ENCODE measurements around the gene STYX.
"Not testable (repeated sequence)": the region's sequence is repeated elsewhere in the genome, so short reads cannot be mapped to it uniquely, and the experiment has no call there.

The STYX gene

DNA sequence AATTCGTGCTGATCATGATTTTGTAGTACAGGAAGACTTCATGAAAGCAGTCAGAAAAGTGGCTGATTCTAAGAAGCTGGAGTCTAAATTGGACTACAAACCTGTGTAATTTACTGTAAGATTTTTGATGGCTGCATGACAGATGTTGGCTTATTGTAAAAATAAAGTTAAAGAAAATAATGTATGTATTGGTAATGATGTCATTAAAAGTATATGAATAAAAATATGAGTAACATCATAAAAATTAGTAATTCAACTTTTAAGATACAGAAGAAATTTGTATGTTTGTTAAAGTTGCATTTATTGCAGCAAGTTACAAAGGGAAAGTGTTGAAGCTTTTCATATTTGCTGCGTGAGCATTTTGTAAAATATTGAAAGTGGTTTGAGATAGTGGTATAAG, 2.5 kb upstream of the STYX start:
- DNase-seq (ENCODE audit: low spot score) = not testable (repeated sequence)

DNA sequence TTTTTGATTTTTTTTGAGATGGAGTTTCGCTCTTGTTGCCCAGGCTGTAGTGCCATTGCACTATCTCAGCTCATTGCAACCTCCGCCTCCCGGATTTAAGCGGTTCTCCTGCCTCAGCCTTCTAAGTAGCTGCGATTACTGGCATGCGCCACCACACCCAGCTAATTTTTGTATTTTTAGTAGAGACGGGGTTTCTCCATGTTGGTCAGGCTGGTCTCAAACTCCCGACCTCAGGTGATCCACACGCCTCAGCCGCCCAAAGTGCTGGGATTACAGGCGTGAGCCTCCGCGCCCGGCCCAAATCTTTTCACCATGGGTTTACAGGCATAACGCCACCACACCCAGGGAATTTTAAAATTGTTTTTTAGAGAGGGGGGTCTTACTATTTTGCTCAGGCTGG, 931 bp upstream of the STYX start:
- not testable (repeated sequence) for DNase-seq (ENCODE audit: low spot score)

DNA sequence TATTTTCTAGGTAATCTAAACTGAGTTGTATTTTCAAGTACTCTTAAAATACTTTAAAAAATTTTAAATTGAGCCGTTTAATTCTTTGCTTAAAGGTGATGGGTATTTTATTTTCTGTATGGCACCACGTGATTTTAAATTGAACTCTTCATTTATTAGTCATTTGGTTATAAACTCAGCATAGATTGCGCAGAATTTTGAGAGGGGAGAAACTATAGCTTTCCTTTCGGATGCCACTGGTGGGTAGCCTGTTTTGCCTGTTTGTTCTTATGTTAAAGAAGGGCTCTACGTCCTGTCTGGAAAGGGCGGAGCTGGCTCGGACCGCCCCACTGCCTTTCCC, 411 bp upstream of the STYX start:
- no peak for DNase-seq (ENCODE audit: low spot score)

DNA sequence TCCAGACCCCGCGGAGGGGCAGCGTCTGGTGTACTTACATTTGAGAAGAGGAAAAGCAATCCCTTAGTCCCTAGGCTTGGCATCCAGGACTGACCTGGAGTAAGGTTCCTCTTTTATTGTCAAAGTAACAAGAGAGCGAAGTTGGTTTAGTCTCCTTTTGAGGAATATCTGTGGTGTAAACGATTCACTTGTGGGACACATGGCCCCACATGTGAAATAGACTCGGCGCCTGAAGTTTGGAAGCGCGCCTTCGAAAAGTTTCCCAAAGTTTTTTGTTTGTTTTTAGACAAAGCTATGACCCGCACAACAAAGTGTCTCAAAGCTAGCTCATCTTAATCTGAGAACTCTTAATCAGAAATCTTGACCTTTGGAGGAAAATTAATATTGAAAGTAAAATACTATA, 744 bp downstream of the STYX start:
- no peak for DNase-seq (ENCODE audit: low spot score)

DNA sequence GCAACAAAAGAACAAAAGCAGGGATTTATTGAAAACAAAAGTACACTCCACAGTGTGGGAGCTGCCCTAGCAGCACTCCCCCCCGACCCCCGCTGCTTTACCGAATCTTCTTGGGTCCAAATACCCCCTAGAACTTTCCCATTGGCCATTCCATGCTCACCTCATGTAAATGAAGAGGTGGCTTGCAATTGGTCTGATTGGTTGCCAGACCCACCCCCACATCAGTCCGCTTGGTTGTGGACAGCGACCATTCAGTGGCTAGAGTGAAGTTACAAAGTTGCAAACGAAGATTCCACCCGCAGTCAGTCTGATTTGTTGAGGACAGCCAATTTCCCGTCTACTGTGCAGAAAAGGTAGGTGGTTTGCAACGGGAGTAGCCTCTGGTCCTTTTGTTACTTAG, 3.9 kb downstream of the STYX start:
- no peak for DNase-seq (ENCODE audit: low spot score)

DNA sequence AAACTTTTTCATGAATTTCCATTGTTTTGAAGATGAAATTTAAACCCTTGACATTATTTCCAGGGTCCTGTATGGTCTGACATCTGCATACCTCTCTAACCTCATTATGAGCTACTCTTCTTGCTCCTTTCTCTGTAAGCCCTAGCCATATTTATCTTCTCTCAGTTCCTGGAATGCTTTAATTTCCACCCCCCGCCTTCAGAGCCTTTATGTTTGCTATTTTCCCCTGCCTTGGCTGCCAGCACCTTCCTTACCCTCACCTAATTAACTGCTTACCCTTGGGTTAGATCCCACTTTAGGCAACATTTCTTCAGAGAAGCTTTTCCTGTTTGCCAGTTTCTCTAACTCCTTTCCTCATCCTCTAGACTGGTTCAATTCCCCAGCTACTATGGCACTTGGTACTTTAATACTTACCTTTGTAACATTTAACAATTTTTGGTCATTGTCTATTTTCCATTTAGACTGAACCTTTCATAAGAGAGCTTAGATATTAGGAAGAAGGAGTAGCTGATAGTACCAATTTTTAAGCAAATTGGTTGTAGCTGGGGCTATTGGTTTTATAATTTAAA, 6.0 kb downstream of the STYX start:
- no peak for DNase-seq (ENCODE audit: low spot score)

DNA sequence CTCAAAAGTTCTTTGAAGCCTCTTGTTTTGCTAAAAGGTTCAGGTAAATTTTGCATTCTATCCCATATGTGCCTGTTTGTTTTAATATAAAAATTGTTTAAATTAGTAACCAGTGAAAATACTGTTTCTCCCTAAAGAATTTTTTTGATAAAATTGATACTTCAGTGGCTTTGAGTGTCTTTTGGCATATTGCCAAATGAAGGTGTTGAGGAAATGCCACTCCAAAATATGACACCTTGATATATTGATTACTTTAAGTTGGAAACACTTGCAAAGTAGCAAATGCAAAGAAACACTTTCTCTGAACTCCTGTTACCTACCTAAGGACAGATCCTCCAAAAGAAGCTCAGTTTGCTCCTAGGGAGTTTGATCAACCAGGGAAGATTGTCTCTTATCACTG, 8.4 kb downstream of the STYX start:
- no peak for DNase-seq (ENCODE audit: low spot score)

DNA sequence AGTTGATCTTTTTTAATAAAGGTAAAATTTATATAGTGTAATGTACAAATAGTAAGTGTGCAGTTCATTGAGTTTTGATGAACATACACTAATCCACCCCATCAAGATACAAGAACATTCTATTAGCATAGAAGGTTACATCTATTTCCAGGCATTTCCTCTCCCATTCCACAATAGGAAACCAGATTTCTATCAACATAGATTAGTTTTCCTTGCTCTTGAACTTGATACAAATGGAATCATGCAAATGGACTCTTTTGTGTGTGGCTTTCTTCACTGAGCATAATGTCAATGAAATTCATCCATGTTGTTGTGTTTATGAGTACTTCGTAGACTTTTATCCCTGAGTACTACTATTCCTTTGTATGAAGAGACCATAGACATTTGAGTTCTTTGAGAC, 10.8 kb downstream of the STYX start:
- DNase-seq (ENCODE audit: low spot score) = no peak

DNA sequence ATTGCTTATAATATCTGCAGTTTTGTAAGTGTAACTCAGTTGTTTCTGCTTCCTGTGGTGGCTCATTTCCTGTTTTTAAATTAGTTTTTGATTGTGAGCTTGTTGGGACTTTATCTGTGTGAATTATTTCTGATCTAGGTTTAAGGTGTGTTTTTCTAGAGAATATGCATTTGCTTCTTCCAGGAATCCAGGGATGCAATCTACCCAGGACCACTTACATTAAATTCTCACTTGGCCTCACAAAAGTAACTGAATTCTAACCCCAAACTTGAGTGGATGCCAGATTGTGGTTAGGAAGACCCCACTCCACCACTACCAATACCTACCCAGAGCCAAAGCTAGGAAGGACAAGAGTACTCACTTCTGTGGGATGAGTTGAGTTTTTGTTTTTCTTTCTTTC, 11.9 kb downstream of the STYX start:
- DNase-seq (ENCODE audit: low spot score) = no peak

DNA sequence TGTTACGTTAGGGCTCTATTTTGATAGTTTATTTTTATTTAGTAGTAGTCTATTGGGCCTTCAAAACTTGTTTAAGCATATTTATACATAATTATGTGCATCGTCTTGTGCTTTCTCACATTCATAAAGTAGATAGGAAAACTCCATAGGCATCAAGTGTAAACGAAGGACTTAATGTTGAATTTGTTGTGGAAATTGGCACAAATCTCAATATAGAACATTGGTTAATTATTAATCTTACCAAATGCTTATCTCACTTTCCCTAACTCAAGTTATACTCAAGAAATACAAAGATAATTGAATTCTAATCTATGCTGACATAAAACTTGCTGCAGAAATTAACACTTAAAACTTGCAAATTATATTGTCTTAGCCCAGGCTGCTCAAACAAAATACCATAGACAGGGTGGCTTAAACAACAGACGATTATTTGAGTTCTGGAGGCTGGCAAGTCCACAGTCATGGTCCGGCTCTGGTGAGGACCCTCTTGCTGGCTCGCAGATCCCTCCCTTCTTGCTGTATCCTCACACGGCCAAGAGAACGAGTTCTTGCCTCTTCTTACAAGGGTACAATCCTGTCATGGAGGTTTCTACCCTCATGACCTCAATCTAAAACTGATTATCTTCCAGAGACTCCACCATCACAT, 18.8 kb downstream of the STYX start:
- no peak for DNase-seq (ENCODE audit: low spot score)

DNA sequence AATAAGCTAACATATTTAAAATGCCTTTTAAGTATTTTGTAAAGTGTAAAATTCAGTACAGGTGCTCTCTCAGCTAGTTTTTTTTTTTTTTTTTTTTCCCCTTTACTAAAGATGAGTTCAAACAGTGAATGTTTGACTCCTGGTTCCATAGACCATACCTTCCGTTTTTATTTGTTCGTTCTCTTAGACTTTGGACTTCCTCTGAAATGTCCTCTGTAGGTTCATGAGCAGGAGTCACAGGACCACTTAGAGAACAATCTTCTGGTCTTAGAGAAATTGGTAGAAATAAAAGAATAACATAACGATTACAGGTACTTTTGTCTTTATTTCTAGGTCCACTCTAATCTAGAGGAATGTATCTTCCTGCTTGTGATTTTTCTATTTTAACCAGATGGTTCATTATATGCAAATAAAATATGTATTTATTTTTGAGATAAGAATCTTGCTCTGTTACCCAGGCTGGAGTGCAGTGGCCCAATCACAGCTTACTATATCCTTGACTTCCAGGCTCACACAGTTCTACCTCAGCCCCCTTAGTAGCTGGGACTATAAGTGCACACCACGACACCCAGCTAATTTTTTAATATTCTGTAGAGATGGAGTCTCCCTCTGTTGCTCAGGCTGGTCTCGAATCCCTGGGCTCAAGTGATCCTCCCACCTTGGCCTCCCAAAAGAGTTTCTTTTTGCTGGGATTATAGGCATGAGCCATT, 25.8 kb downstream of the STYX start:
- no peak for DNase-seq (ENCODE audit: low spot score)

DNA sequence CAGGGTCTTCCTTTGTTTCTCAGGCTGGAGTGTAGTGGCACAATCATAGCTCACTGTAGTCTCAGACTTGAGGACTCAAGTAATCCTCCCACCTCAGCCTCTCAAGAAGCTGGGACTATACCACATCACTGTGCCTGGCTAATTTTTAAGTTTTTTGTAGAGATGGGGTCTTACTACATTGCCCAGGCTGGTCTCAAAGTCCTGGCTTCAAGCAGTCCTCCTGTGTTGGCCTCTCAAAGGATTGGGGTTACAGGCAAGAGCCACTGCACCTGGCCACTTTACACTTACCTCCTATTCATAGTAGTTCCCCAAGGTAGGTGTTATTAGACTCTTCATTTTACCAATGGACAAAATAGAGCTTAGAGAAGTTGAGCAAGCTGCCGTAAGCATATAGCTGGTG, 29.2 kb downstream of the STYX start:
- no peak for DNase-seq (ENCODE audit: low spot score)

DNA sequence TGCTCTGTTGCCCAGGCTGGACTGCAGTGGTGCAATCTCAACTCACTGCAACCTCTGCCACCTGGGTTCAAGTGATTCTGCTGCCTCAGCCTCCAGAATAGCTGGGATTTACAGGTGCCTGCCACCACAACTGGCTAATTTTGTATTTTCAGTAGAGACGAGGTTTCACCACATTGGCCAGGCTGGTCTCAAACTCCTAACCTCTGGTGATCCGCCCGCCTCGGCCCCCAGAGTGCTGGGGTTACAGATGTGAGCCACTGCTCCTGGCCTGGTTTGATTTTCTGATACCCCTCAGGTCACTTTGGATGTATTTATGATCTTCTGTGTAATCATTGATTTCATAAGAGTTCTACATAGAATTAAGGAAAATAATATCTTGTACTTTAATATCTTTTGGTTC, 33.0 kb downstream of the STYX start:
- DNase-seq (ENCODE audit: low spot score) = not testable (repeated sequence)

DNA sequence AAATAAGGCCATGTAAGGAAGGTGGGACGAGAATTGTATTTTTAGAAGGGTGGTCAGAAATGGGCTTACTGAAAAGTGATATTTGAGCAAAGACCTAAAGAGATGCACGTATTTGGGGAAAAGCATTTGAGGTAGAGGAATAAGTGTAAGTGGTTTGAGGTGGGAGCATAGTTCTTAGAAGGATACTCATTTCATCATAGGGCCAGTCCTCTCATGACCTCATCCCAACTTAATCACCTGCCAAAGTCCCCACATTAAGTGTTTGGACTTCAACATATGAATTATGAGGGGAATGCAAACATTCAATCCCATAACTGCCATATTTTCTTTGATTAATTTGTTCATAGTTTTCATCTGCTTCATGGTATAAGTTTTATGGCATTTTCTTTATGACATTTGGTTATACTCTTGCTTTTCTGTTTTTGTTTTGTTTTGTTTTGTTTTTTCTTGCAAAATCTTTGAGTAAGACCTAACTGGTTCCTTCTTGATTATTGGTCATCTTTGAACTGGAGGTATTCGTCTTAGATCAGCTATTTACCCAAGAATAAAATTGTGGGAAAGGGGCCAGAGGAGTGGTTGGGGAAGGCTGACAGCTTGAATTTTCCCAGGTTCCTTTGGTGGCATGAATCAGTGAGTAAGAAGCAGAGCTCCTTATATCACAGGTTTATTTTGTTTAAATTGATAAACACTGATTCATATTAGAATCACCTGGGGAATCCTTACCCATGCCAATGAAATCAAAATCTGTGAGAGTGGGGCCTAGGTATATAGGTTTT, 37.3 kb downstream of the STYX start:
- DNase-seq (ENCODE audit: low spot score) = no peak

DNA sequence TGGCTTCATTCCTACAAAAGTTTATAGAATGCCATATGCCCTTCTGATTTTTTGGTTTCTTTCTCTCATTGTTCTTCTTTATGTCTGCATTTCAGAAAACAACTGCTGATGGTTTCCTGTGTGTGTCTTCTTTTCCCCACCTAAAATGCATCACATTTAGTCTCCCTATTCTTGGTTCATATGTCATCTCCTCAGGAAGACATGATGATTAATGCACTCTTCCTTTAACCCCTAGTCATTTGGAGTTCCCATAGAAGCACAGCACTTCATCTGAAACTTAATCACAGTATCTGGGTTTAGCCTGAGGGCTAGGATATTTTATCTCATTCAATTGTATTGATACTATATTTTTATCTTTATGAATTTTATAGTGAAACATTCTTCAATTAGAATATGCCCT, 39.9 kb downstream of the STYX start:
- DNase-seq (ENCODE audit: low spot score) = no peak

DNA sequence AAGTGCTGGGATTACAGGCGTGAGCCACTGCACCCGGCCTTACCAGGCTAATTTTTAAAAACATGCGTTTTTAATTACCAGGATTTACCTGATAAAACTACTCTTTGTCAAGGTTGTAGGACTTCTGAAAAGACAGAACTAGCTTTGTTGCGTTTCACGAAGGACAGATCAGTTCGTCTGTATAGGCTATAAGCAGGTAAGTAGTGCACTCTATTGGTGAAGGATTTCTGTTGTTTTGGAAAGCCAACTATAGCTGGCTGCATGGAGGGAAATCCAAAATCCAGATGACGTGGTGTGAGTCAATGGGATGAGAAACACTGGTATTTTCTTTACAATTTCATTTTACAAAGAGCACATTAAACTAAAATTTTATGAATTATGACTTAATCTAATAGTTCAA, 46.9 kb downstream of the STYX start:
- no peak for DNase-seq (ENCODE audit: low spot score)

DNA sequence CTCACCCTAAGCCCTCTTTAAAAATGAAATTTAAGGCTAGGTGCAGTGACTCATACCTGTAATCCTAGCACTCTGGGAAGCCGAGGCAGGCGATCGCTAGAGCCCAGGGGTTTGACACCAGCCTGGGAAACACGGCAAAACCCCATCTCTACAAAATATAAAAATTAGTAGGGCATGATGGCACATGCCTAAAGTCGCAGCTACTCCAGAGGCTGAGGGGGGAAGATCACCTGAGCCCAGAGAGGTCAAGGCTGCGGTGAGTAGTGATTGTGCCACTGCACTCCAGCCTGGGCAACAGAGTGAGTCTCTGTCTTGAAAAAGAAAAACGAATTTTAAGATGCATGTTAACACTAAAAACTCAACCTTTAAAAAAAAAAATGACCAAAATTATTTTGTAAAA, 48.7 kb downstream of the STYX start:
- DNase-seq (ENCODE audit: low spot score) = no peak

DNA sequence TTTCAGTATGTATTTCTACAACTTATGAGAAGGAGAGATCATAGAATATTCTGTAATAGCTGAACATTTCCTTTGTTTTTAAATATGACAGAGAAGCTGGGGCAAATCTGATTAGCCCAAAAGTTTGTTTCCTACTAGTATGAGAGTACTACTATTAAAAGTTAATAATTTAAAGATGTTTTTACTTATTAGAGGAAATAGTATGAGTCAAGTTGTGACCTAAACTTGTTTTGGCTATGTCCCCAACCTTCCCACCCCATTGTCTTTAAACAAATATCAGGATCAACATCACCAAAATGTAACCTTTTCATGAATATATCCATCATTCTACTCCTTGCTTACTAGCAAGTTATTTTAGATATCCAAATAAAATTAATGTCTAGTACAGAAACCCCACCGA, 50.9 kb downstream of the STYX start:
- no peak for DNase-seq (ENCODE audit: low spot score)

DNA sequence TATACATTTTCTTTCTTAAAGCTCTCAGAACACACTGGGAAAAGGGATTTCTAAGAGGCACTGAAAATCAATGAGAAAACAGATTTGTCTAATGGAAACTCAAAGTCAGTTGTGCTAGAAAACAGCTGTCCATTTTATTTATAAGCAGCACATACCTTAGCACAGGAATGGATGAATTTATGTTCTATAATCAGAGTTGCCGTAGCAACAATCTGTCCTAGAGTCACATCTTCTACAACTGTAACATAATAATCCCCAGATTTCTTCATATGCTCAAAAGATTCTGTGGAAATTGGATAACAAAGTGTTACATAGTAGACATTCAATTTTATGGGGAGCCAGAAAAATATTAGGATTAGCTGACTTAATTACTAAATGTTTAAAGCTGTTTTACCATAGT, 51.7 kb downstream of the STYX start:
- no peak for DNase-seq (ENCODE audit: low spot score)

DNA sequence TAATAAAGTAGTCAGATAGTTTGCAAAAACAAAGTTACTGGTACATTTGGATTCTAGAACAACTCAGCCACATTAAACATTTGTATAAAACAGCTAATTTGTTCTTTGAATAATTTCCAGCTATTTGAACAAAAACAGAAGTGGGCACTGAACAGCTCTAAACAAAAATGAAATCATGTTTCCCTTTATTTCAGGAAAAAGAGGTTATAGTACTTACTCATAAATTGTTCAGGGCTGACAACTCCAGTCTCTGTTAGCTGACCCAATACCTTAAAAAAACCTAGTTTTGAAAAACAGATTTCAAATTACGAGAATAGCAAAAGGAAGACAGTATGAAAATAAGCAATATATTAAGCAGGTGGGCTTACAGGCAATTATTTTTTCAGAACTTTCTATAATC, 53.2 kb downstream of the STYX start:
- no peak for DNase-seq (ENCODE audit: low spot score)

DNA sequence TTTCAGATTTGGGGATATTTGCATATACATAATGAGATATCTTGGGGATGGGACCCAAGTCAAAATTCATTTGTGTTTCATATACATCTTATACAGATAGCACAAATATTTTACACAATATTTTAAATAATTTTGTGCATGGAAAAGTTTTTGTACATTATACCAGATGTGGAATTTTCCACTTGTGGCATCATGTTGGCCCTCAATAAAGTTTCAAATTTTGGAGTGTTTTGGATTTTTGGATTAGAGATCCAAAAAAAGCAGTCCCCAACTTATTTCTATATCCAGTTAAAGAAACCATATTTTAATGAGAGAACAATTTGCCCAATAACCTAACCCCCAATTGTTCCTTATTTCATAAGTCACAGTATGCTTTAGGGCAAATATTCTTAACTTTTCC, 56.9 kb downstream of the STYX start:
- no peak for DNase-seq (ENCODE audit: low spot score)

DNA sequence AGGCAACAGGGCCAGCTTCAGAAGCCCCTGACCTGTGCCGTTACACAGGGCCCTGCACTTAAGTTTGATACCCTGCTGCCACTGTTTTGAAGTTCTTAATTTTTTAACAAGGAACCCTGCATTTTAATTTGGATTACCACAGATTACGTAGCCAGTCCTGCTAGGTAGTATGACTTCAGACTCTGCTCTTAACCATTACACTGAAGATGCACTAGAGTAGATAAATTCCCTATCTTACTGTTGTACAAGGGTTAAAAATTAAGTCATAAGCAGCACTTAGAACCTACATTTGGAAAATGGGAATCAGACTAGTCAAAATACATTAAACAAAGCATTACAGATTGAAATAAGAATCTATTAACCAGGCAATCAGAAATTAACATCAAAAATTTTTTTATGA, 59.2 kb downstream of the STYX start:
- DNase-seq (ENCODE audit: low spot score) = no peak

Data from GM03348 (cell line).